Smooth muscle cell (in vitro differentiated cells): ENCODE data around the gene TOP3B. TPM values are rescaled to one million over a fixed set of nuclear protein-coding genes. Genes with fewer than 3 reads are reported as not detected.
A peak's percentile ranks its signal among the peaks of the same experiment; 100 is the strongest.

ENCODE experiments used
- DNase-seq: peaks from one replicate; lab custom pipeline; 2025; ENCODE audit not compliant: unreplicated experiment; lab: John Stamatoyannopoulos, UW
- H2AFZ ChIP-seq: fragments of 200-600 bp; sonication (generic); 2 replicates; pipeline ENCODE4 v1.6.0; 2016; ENCODE audit warnings: antibody characterized with exemption, low read depth, mild to moderate bottlenecking
- H3F3A ChIP-seq: fragments of 200-600 bp; sonication (generic); 2 replicates; pipeline ENCODE4 v1.6.0; 2017; ENCODE audit warnings: antibody characterized with exemption, low read depth
- H3K27ac ChIP-seq: fragments of 200-600 bp; sonication (generic); 2 replicates; pipeline ENCODE4 v1.5.1; 2016; ENCODE audit warnings: low read depth, mild to moderate bottlenecking
- H3K27me3 ChIP-seq: fragments of 200-600 bp; sonication (generic); 2 replicates; pipeline ENCODE4 v1.6.1; 2016; ENCODE audit warnings: low read depth, mild to moderate bottlenecking
- H3K36me3 ChIP-seq: fragments of 200-600 bp; sonication (generic); 2 replicates; pipeline ENCODE4 v1.5.1; 2016; ENCODE audit warnings: low read depth
- H3K4me1 ChIP-seq: fragments of 200-600 bp; sonication (generic); 2 replicates; pipeline ENCODE4 v1.5.1; 2016; ENCODE audit warnings: low read depth
- H3K4me2 ChIP-seq: fragments of 200-600 bp; sonication (generic); 2 replicates; pipeline ENCODE4 v1.6.0; 2016; ENCODE audit warnings: mild to moderate bottlenecking
- H3K4me3 ChIP-seq: fragments of 200-600 bp; sonication (generic); 2 replicates; pipeline ENCODE4 v1.5.1; 2016; ENCODE audit warnings: mild to moderate bottlenecking
- H3K79me2 ChIP-seq: fragments of 200-600 bp; sonication (generic); 2 replicates; pipeline ENCODE4 v1.6.0; 2016; ENCODE audit warnings: low read depth, mild to moderate bottlenecking
- H3K9ac ChIP-seq: fragments of 200-600 bp; sonication (generic); 2 replicates; pipeline ENCODE4 v1.6.0; 2016; ENCODE audit warnings: low read depth
- H3K9me3 ChIP-seq: fragments of 200-600 bp; sonication (generic); replicated peaks from 2 replicates; pipeline ENCODE4 v1.5.1; 2016; ENCODE audit warnings: low read depth
- H4K20me1 ChIP-seq: fragments of 200-600 bp; sonication (generic); 2 replicates; pipeline ENCODE4 v1.6.0; 2016; ENCODE audit warnings: low read depth
- WGBS: methylation state at CpG from one replicate; pipeline ENCODE4 v1.1.7; 2016; ENCODE audit warnings: low lambda C conversion rate; 5-methylcytosine and 5-hydroxymethylcytosine counted together
- polyA plus RNA-seq: library from polyadenylated mRNA; unstranded; fragments of >200 nt; fragmentation: Nextera tagmentation; extraction: Ambion mirVana; gene quantifications from 2 replicates; pipeline ENCODE4 v1.2.1, GENCODE V29; 2016
- total RNA-seq: library from RNA; depleted of rRNA; stranded (reverse); fragments of >200 nt; gene quantifications from 2 replicates; pipeline ENCODE4 v1.2.3, GENCODE V29; 2014
- TF ChIP-seq, protein P1 (sequence below): fragments of 200-600 bp; sonication (generic); IDR thresholded peaks from 2 replicates; pipeline ENCODE4 v1.5.1; 2017; ENCODE audit warnings: borderline replicate concordance, mild to moderate bottlenecking, antibody characterized with exemption; ENCODE audit not compliant: insufficient read depth, poor library complexity, severe bottlenecking

The TOP3B gene
- total and polyA plus RNA-seq, 2 experiments from 2014 or later: 15.2 to 17.6 TPM

- no peaks in the 10 kb centered on the region for H3K4me1 ChIP-seq
- no peaks in the 10 kb centered on the region for H3K27me3 ChIP-seq
- no peaks in the 10 kb centered on the region for H3K36me3 ChIP-seq
- H3K27ac ChIP-seq: no peak overlapping the region
- DNase-seq: no peak
- H3K79me2 ChIP-seq: no peaks in the 10 kb centered on the region
- no peaks in the 10 kb centered on the region for H4K20me1 ChIP-seq
- no peaks in the 10 kb centered on the region for H3K9me3 ChIP-seq
- 97% methylated on average over 21 of the region's 22 CpGs for WGBS
- H3K4me2 ChIP-seq: no peak overlapping the region
- no peak overlapping the region for H3K4me3 ChIP-seq
- H3F3A ChIP-seq: no peaks in the 10 kb centered on the region
- TF ChIP-seq, protein P1, sequence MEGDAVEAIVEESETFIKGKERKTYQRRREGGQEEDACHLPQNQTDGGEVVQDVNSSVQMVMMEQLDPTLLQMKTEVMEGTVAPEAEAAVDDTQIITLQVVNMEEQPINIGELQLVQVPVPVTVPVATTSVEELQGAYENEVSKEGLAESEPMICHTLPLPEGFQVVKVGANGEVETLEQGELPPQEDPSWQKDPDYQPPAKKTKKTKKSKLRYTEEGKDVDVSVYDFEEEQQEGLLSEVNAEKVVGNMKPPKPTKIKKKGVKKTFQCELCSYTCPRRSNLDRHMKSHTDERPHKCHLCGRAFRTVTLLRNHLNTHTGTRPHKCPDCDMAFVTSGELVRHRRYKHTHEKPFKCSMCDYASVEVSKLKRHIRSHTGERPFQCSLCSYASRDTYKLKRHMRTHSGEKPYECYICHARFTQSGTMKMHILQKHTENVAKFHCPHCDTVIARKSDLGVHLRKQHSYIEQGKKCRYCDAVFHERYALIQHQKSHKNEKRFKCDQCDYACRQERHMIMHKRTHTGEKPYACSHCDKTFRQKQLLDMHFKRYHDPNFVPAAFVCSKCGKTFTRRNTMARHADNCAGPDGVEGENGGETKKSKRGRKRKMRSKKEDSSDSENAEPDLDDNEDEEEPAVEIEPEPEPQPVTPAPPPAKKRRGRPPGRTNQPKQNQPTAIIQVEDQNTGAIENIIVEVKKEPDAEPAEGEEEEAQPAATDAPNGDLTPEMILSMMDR: no peak
- no peak overlapping the region for H3K9ac ChIP-seq
- no peak overlapping the region for H2AFZ ChIP-seq
Measured at GRCh38 chr22:21958360-21959273, 24.0 kb downstream of the TOP3B start.

GRCh38 chr22:21952586-21953571 is 29.7 kb downstream of the TOP3B start, which contains the start of gene PPM1F:
Gene PPM1F, minus strand, starts transcription at chr22:21952848. Its CDS starts 6,800 bp downstream, at chr22:21946048.
- peak within 1 kb of the TSS; percentile 80 for H3K4me3 ChIP-seq
- H3K9ac ChIP-seq: peak within 1 kb of the TSS; percentile 57
- peaks cover 12% of the 10 kb centered on the region for H3K4me1 ChIP-seq
- H3F3A ChIP-seq: peaks cover 5% of the 10 kb centered on the region
- H3K4me2 ChIP-seq: peak within 1 kb of the TSS; percentile 99
- no peaks in the 10 kb centered on the region for H3K27me3 ChIP-seq
- H3K9me3 ChIP-seq: no peaks in the 10 kb centered on the region
- WGBS: 20% methylated on average over 42 of the region's 58 CpGs
- H3K36me3 ChIP-seq: no peaks in the 10 kb centered on the region
- no peak within 1 kb of the TSS for H3K27ac ChIP-seq
- DNase-seq: peak; percentile 73
- peaks cover 3% of the 10 kb centered on the region for H3K79me2 ChIP-seq
- peak within 1 kb of the TSS; percentile 51 for H2AFZ ChIP-seq
- TF ChIP-seq, protein P1: peak; percentile 87
- peaks cover 4% of the 10 kb centered on the region for H4K20me1 ChIP-seq

DNA sequence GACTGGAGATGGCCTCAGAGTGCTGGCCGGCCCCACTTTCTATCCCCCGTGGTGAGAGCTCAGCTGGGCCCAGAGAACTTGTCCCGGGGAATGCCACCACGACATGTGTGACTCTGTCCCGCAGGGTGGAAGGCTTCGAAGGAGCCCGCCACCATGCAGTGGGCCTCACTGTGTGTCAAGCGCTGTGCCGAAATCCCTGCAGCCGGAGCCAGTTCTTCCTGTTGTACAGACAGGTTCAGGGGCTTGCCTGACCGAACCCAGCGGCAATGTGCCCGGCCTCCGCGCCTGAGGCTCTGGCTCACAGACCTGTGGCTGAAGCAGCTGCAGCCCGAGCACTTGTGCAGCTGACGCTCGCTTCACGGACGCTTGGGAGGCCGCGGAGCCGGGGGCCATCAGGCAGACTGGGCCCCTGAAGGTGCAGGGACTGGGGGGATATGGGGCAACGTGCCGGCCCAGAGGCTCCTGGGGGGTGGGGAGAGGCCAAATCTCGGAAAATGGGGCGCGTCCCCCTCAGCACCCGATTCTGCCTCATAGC is 30.6 kb downstream of the TOP3B start:
- peak overlapping the region; percentile 99 for H3K4me2 ChIP-seq
- peak; percentile 24 for DNase-seq
- H3K36me3 ChIP-seq: no peaks in the 10 kb centered on the region
- no peak overlapping the region for H2AFZ ChIP-seq
- peak overlapping the region; percentile 80 for H3K4me3 ChIP-seq
- TF ChIP-seq, protein P1: no peak
- no peak overlapping the region for H3K27ac ChIP-seq
- H3K27me3 ChIP-seq: no peaks in the 10 kb centered on the region
- H3F3A ChIP-seq: peaks cover 9% of the 10 kb centered on the region
- peak overlapping the region; percentile 57 for H3K9ac ChIP-seq
- H3K4me1 ChIP-seq: peaks cover 21% of the 10 kb centered on the region
- H3K9me3 ChIP-seq: no peaks in the 10 kb centered on the region
- H3K79me2 ChIP-seq: peaks cover 3% of the 10 kb centered on the region
- WGBS: 26% methylated on average over 23 of the region's 29 CpGs
- H4K20me1 ChIP-seq: peaks cover 4% of the 10 kb centered on the region
